ENCODE measurements around the gene GATA5.

The GATA5 gene

GRCh38 chr20:62454904-62455636 lies 20.7 kb downstream of the GATA5 start:
- DNase-seq (ENCODE audit: low read depth): no peak

- DNase-seq (ENCODE audit: low read depth): no peak
Measured at GRCh38 chr20:62453186-62453808, 22.5 kb downstream of the GATA5 start.

DNA sequence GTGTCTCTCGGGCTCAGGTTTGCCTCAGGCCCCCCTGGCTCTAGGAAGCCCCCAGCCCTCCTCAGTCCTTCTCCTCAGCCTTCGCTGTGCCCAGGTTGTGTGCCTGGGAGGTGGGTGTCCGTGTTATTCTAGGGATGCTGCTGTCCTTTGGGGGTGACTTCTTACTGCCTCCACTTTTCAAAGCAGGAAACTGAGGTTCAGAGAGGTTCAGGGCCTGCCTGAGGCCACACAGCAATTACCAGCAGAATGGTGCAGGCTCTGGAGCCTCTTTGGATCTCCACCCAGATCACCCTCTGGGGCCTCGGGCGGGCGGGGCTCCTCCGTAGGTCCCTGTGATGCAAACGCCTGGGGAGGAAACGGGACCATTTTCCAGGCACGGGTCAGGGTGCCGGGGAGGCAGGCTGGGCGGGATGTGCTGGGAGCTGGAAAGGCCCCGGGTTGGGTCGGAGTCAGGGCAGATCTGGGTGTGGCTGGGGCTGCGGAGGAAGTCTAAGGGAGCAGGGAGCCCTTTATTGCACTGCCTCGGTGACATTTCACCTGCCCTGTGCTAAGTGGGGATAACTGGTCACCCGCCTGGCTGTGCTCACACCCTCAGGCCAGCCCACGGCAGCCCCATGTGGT lies 23.2 kb downstream of the GATA5 start:
- no peak for DNase-seq (ENCODE audit: low read depth)

DNA sequence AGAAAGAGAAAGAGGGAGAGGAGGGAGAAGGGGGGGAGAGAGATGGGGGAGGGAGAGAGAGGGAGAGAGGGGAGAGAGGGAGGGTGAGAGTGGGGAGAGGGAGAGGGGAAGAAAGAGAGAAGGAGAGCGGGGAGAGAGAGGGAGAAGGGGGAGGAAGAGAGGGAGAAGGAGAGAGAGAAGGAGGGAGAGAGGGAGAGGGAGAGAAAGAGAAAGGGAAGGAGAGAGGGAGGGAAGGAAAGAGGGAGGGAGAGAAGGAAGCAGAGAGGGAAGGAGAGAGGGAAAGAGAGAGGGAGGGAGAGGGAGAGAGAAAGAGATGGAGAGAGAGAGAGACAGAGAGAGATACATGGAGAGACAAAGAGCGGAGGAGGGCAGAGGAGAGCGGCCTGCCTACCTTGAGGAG lies 23.8 kb downstream of the GATA5 start:
- no peak for DNase-seq (ENCODE audit: low read depth)

GRCh38 chr20:62451156-62451767 lies 24.5 kb downstream of the GATA5 start:
- no peak for DNase-seq (ENCODE audit: low read depth)

DNA sequence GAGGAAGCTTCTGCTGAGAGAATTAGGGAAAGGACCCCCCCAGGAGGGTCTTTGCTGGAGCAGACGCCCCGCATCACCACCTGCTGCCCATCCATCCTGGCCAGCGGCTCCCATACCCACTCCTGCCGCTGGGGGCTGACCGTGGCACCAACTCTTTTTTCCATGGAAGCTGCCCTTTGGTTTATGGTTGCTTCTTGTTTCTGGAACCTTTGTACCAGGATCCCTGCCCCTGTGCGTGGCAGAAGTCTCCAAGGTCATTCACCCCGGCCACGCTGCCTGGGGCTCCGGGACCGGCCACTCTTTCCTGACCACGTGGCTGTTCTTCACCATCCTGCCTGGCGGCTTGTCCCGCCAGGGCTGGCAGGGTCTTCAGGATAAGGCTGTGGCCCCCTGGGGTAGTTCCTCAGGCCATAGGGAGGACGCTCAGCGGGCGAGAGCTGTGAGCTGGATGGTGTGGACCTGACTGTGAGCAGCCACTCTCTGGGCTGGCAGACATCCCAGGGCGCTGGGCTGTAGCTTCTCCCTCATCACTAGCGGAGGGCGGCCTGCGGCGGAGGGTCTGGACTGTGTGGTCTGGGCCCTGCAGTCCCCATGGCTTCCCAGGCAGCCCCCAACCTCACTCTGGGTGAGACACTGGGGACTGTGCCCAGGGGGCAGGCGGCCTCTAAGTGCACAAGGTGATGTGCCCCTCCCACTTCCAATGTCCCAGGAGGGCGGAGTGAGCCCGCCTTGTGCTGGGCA lies 25.7 kb downstream of the GATA5 start:
- no peak for DNase-seq (ENCODE audit: low read depth)

- DNase-seq (ENCODE audit: low read depth): no peak
Measured at GRCh38 chr20:62448788-62449187, 27.0 kb downstream of the GATA5 start.

GRCh38 chr20:62448038-62448437 lies 27.8 kb downstream of the GATA5 start:
- DNase-seq (ENCODE audit: low read depth): no peak

GRCh38 chr20:62446888-62447869 lies 28.6 kb downstream of the GATA5 start:
- DNase-seq (ENCODE audit: low read depth): no peak

- DNase-seq (ENCODE audit: low read depth): no peak
Measured at GRCh38 chr20:62446481-62446880, 29.3 kb downstream of the GATA5 start.

DNA sequence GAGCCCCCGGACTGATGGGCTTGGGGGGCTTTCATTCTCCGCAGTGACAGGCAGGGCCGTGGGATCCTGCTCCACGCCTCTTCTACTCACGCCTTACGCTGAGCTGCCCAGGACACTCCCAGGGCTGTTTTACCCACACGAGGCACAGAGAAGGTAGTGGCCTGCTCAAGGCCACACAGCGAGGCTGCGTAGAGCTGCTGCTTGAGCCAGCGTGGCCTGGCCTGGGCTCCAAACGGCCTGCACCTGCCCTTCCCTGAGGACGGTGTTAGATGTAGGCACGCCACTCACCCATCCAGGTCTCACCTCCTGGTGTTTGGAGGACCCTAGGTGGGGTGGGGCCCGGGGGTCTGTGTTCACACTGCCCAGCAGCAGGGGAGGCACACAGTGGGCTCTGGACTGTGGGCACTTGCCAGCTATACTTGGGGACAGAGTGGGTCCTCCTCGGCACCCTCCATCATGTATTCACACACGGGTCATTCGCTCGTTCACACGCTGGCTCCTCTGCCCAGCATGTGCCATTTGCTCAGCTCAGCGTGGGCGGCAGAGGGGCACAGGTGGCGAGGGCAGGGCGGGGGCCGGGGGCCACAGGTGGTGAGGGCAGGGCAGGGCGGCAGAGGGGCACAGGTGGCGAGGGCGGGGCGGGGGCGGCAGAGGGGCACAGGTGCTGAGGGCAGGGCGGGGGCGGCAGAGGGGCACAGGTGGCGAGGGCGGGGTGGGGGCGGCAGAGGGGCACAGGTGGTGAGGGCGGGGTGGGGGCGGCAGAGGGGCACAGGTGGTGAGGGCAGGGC lies 30.0 kb downstream of the GATA5 start:
- DNase-seq (ENCODE audit: low read depth): no peak

DNA sequence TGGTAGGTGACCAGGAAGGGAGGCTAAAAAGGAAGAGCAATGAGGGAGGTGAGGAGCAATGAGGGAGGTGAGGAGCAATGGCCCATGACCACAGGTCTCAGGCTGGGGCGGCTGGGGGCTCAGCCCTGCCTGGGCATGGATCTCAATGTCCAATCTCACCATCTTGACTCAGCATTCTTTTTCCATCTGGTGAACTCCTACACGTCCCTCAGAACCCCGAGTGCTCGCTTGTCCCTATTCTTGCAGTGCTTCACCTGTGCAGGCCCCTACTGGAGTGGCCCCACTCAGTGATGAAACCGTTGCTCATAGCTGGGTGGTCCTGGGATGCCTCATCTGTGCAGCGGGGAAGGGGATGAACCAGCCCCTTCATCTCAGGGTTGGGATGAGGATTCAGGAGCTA lies 31.5 kb downstream of the GATA5 start:
- no peak for DNase-seq (ENCODE audit: low read depth)

DNA sequence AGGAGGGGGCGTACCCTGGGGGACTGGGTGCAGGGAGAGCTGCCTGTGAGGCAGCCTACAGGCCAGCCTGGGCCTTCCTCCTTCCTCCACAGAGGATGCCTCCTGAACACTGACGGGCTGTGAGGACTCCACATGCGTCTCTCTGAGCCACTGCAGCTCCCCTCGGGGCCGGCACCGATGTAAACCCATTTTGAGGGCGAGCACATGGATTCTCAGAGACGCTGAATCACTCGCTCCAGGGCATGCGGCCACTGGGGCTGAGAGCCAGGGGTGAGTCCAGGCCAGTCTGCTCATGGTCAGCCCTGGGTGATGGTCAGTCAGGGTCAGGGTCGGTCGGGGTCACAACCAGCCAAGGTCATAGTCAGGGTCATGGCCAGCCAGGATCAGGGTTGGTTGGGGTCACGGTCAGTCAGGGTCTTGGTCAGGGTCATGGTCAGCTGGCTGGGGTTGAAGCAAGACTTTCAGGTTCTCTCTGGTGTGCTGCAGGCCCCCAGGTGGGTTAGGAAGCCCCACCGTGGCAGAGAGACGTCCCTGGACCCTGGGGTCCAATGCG lies 33.7 kb downstream of the GATA5 start:
- no peak for DNase-seq (ENCODE audit: low read depth)

DNA sequence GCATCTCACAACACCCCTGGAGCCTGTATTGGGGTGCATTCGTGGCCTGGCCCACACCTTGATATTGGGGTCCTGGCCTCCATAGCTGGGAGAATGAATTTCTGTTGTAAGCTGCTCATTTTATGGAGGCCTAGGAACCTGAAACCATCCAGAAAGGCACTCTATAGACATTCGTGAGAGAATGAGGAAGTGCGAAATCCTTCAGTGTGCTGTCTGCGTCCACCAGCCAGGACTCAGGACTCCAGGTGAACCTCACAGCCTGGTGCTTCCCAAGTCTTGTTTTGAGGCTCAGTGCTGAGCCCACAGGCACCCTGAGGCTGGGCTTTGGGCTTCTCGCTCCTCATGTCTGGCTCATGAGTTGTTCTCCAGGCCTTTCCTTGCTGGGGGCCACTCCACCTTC lies 36.6 kb downstream of the GATA5 start:
- no peak for DNase-seq (ENCODE audit: low read depth)

DNA sequence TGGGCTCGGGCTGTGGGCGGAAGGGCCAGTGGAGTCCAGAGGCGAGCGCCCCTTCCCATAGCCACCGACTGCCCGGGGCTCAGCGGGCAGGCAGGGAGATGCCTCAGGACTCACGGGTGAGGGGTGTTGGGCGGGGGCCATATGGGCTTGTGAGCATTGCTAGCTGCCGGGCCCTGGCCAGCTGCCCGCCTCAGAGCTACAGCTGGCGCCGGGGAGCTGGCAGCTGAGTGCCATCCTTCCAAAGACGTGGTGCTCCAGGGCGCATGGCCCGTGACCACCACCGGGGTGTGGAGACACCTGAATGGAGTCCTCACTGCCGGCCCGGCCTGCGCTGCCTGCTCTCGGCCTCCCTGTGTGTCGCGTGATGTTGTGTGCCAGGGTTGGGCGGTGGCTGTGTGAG lies 37.9 kb downstream of the GATA5 start:
- no peak for DNase-seq (ENCODE audit: low read depth)

GRCh38 chr20:62437496-62437895 lies 38.3 kb downstream of the GATA5 start:
- DNase-seq (ENCODE audit: low read depth): no peak

DNA sequence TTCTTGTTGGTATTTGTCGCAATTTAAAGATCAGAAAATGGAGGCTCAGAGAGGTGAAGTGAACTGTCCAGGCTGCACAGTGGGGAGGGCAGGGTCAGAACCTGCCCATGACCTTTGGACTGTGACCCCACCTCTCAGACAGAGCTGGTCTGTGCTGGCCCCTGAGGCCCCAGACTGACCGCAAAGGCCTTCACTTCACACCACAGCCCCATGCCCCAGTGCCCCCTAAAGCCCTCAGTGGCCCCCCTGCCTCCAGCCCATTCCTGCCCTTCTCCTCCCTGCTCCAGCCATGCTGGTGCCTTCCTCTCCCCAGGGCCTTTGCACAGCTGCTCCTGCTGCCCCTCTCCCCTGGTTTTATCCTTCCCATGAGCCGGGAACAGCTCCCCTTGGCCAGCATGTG lies 39.1 kb downstream of the GATA5 start:
- DNase-seq (ENCODE audit: low read depth): no peak

DNA sequence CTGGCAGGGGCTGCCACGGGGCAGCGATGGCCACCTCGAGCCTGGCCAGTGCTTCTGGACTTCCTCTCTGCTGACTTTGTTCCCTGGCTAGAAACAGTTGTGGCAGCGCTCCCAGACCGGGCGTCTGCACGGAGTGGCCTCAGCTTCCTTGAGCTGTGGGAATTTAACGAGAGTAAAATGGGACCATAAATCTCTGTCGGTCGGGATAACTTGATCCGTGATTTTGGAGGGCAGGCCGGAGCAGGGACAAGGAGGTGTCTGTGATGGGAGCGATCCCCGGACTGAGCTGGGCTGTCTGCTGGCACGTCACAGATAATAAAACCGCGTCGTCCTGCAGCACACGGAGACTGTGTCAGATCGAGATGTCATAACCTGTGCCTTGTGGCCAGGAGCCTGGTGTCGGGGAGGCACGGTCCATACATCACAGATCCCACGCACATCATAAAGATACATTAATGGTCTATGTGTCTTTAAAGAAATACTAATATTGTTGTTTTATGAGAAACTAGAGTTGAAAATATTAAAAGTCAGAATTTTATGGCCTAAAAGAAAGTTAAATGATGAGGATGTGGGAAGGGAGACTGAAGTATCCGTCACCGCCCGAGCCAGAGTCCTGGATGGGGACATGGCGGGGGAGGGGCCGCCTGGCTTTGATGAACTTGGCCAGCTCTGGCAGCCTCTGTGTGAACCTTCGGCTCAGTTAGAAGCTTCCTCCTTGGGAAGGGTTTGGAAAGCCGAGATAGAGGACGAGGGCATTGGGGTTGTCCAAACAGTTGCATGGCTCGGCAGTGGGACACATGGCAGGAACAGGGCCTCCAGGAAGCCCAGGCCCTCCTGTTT lies 41.9 kb downstream of the GATA5 start:
- DNase-seq (ENCODE audit: low read depth): no peak

GRCh38 chr20:62430866-62431447 lies 44.8 kb downstream of the GATA5 start:
- DNase-seq (ENCODE audit: low read depth): no peak

Data from GM04503 (cell line).